T-helper 1 cell treated with Interleukin-12 subunit alpha and Interleukin-12 subunit beta and Interleukin-4 antibody, amounts not matched to agents 30 μg/mL and 1 μg/mL, for 36 hours (primary cell): ENCODE measurements around the gene TMEM178B.
"Not testable (repeated sequence)": the region's sequence is repeated elsewhere in the genome, so short reads cannot be mapped to it uniquely, and the experiment has no call there.

Experiments
- H3K27ac Mint-ChIP-seq: one replicate; pipeline ENCODE4 v1.8.0; 2021; ENCODE audit warnings: mild to moderate bottlenecking, mixed read lengths
- H3K27me3 Mint-ChIP-seq: one replicate; pipeline ENCODE4 v1.8.0; 2021; ENCODE audit warnings: low read depth, mixed read lengths
- H3K36me3 Mint-ChIP-seq: one replicate; pipeline ENCODE4 v1.8.0; 2021; ENCODE audit warnings: low read depth, mixed read lengths
- H3K4me1 Mint-ChIP-seq: one replicate; pipeline ENCODE4 v1.8.0; 2021; ENCODE audit warnings: low read depth, mixed read lengths
- H3K4me3 Mint-ChIP-seq: one replicate; pipeline ENCODE4 v1.8.0; 2021; ENCODE audit warnings: mild to moderate bottlenecking, moderate library complexity, mixed read lengths
- H3K9me3 Mint-ChIP-seq: one replicate; pipeline ENCODE4 v1.8.0; 2021; ENCODE audit warnings: mixed read lengths

Gene TMEM178B

GRCh38 chr7:141397236-141398163 lies 323.6 kb downstream of the TMEM178B start:
- Mint-ChIP-seq H3K4me3 (no peak overlapping the region), H3K27ac (no peak overlapping the region), H3K27me3 (peaks cover 19% of the 10 kb centered on the region)

GRCh38 chr7:141400356-141400755 lies 326.5 kb downstream of the TMEM178B start:
- Mint-ChIP-seq H3K27me3 (peaks cover 11% of the 10 kb centered on the region), H3K4me1 (no peaks in the 10 kb centered on the region), H3K27ac (no peak overlapping the region), H3K36me3 (no peaks in the 10 kb centered on the region), H3K4me3 (no peak overlapping the region), H3K9me3 (no peaks in the 10 kb centered on the region)

More at GRCh38 chr7:141397236-141398163, 323.6 kb downstream of the TMEM178B start:
- Mint-ChIP-seq H3K36me3 (no peaks in the 10 kb centered on the region), H3K9me3 (no peaks in the 10 kb centered on the region), H3K4me1 (no peaks in the 10 kb centered on the region)

- Mint-ChIP-seq H3K9me3 (no peaks in the 10 kb centered on the region), H3K27me3 (peaks cover 14% of the 10 kb centered on the region), H3K4me1 (no peaks in the 10 kb centered on the region), H3K36me3 (no peaks in the 10 kb centered on the region), H3K4me3 (no peak overlapping the region), H3K27ac (no peak overlapping the region)
Observed at GRCh38 chr7:141402277-141402996, 328.6 kb downstream of the TMEM178B start.

- not testable (repeated sequence) for H3K4me1 Mint-ChIP-seq, H3K4me3 Mint-ChIP-seq, H3K27ac Mint-ChIP-seq, H3K36me3 Mint-ChIP-seq, H3K9me3 Mint-ChIP-seq
- peaks cover 20% of the 10 kb centered on the region for H3K27me3 Mint-ChIP-seq
Observed at GRCh38 chr7:141403846-141404245, 330.0 kb downstream of the TMEM178B start.

- no peaks in the 10 kb centered on the region for H3K4me1 Mint-ChIP-seq
- H3K4me3 Mint-ChIP-seq: no peak overlapping the region
- H3K27me3 Mint-ChIP-seq: peaks cover 23% of the 10 kb centered on the region
- no peak overlapping the region for H3K27ac Mint-ChIP-seq
- no peaks in the 10 kb centered on the region for H3K36me3 Mint-ChIP-seq
- no peaks in the 10 kb centered on the region for H3K9me3 Mint-ChIP-seq
Observed at GRCh38 chr7:141406347-141406746, 332.5 kb downstream of the TMEM178B start.

GRCh38 chr7:141407893-141408292 lies 334.0 kb downstream of the TMEM178B start:
- Mint-ChIP-seq H3K36me3 (no peaks in the 10 kb centered on the region), H3K9me3 (no peaks in the 10 kb centered on the region), H3K4me1 (no peaks in the 10 kb centered on the region), H3K27ac (no peak overlapping the region), H3K27me3 (peaks cover 23% of the 10 kb centered on the region), H3K4me3 (no peak overlapping the region)

GRCh38 chr7:141408440-141408839 lies 334.6 kb downstream of the TMEM178B start:
- H3K27me3 Mint-ChIP-seq: peaks cover 23% of the 10 kb centered on the region
- H3K4me1 Mint-ChIP-seq: no peaks in the 10 kb centered on the region
- H3K4me3 Mint-ChIP-seq: no peak overlapping the region
- H3K36me3 Mint-ChIP-seq: no peaks in the 10 kb centered on the region
- no peak overlapping the region for H3K27ac Mint-ChIP-seq
- H3K9me3 Mint-ChIP-seq: no peaks in the 10 kb centered on the region

GRCh38 chr7:141409219-141409618 lies 335.4 kb downstream of the TMEM178B start:
- no peaks in the 10 kb centered on the region for H3K4me1 Mint-ChIP-seq
- H3K27ac Mint-ChIP-seq: no peak overlapping the region
- peaks cover 23% of the 10 kb centered on the region for H3K27me3 Mint-ChIP-seq
- no peak overlapping the region for H3K4me3 Mint-ChIP-seq
- H3K9me3 Mint-ChIP-seq: no peaks in the 10 kb centered on the region
- no peaks in the 10 kb centered on the region for H3K36me3 Mint-ChIP-seq

GRCh38 chr7:141409801-141410329 lies 336.0 kb downstream of the TMEM178B start:
- Mint-ChIP-seq H3K36me3 (no peaks in the 10 kb centered on the region), H3K9me3 (no peaks in the 10 kb centered on the region), H3K27ac (no peak overlapping the region), H3K4me3 (no peak overlapping the region), H3K4me1 (no peaks in the 10 kb centered on the region), H3K27me3 (peaks cover 23% of the 10 kb centered on the region)

- Mint-ChIP-seq H3K27me3 (peaks cover 23% of the 10 kb centered on the region), H3K4me3 (no peak overlapping the region), H3K36me3 (no peaks in the 10 kb centered on the region), H3K27ac (no peak overlapping the region), H3K9me3 (no peaks in the 10 kb centered on the region), H3K4me1 (no peaks in the 10 kb centered on the region)
Observed at GRCh38 chr7:141410353-141411000, 336.6 kb downstream of the TMEM178B start.

GRCh38 chr7:141411133-141411532 lies 337.3 kb downstream of the TMEM178B start:
- Mint-ChIP-seq H3K27me3 (peaks cover 23% of the 10 kb centered on the region), H3K4me3 (no peak overlapping the region), H3K27ac (no peak overlapping the region), H3K9me3 (no peaks in the 10 kb centered on the region), H3K4me1 (no peaks in the 10 kb centered on the region), H3K36me3 (no peaks in the 10 kb centered on the region)

GRCh38 chr7:141415999-141416398 lies 342.1 kb downstream of the TMEM178B start:
- H3K27ac Mint-ChIP-seq: no peak overlapping the region
- no peaks in the 10 kb centered on the region for H3K36me3 Mint-ChIP-seq
- H3K9me3 Mint-ChIP-seq: no peaks in the 10 kb centered on the region
- no peaks in the 10 kb centered on the region for H3K4me1 Mint-ChIP-seq
- H3K27me3 Mint-ChIP-seq: peaks cover 14% of the 10 kb centered on the region
- no peak overlapping the region for H3K4me3 Mint-ChIP-seq

GRCh38 chr7:141416650-141417270 lies 342.9 kb downstream of the TMEM178B start:
- Mint-ChIP-seq H3K4me3 (no peak overlapping the region), H3K4me1 (no peaks in the 10 kb centered on the region), H3K9me3 (no peaks in the 10 kb centered on the region), H3K36me3 (no peaks in the 10 kb centered on the region), H3K27me3 (peaks cover 14% of the 10 kb centered on the region), H3K27ac (no peak overlapping the region)

- Mint-ChIP-seq H3K36me3 (no peaks in the 10 kb centered on the region), H3K4me3 (no peak overlapping the region), H3K9me3 (no peaks in the 10 kb centered on the region), H3K27ac (no peak overlapping the region), H3K4me1 (no peaks in the 10 kb centered on the region), H3K27me3 (peaks cover 14% of the 10 kb centered on the region)
Observed at GRCh38 chr7:141417506-141417905, 343.6 kb downstream of the TMEM178B start.
